ENCODE measurements around the gene PCDHA6.

GRCh38 chr5:140877262-140877581 lies 49.5 kb downstream of the PCDHA6 start:
- no peak for TF ChIP-seq CTCF (IDR thresholded peaks at IDR 0.05; ENCODE audit: low read depth, low read length)
- no peak for TF ChIP-seq EZH2phosphoT487 (IDR thresholded peaks at IDR 0.05; ENCODE audit: low read depth)
